GM19023 (cell line): ENCODE measurements around the gene ANKRD44.
A peak's percentile ranks its signal among the peaks of the same experiment; 100 is the strongest.
"Not testable (repeated sequence)": the region's sequence is repeated elsewhere in the genome, so short reads cannot be mapped to it uniquely, and the experiment has no call there.

Experiments used
- ATAC-seq: cut with Tn5 transposase; IDR thresholded peaks from one replicate; pipeline ENCODE4 v1.9.1; 2021; ENCODE audit warnings: mild to moderate bottlenecking, moderate library complexity; ENCODE audit not compliant: unreplicated experiment

The ANKRD44 gene

DNA sequence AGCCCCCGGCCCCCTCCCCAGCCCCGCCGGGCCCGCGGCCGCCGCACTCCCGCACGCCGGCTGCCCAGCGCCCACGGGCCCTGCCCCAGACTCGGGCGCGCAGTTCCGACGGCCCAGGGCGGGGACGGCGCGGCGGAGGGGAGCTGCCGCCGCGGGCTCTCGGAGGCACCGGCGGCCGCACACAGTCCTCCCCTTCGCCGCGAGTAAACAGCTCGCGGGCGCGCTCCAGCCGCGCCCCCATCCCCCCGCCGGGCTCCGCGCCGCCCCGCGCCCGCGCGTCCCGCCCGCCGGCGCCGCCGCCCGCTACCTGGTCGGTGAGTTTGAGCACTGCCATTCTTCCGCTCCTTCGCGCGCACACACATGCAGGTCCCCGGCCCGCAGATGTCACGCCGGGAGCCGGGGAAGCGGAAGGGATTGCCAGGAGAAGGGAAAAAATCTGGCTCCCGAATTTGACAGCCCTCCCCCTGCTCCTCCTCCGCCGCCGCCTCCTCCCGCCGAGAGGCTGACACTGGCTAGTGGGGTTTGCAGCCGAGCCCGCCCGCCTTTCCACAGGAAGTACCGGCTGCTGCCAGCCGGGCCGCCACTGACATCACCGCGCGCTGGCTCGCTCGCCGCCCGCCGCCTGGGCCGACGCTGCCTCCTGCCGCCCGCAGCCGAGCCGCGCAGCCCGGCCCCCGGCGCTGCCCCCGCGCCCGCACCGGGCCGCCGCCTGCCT, at the start of gene ANKRD44:
ANKRD44 (minus strand) TSS at position 510 of the 715 bp plus-strand sequence; CDS start at position 334, 176 bp downstream.
- peak; percentile 73 for ATAC-seq

DNA sequence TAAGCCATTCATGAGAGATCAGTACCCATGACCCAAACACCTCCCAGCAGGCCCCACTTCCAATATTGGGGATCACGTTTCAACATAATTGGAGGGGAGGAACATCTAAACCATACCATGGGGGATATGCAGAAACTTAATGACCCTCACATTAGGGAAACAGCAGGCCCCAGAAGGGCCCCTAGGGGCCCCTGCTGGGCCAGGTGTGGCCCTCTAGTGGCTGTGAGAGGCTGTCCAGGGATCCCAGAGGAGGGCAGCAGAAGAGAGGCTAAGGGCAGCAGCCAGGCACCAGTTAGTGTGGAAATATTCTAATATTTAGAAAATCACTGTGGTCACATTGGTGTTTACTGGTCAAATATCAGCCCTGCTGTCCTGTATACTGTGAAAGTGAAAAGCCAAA, 49.3 kb upstream of the ANKRD44 start:
- ATAC-seq, result no peak

DNA sequence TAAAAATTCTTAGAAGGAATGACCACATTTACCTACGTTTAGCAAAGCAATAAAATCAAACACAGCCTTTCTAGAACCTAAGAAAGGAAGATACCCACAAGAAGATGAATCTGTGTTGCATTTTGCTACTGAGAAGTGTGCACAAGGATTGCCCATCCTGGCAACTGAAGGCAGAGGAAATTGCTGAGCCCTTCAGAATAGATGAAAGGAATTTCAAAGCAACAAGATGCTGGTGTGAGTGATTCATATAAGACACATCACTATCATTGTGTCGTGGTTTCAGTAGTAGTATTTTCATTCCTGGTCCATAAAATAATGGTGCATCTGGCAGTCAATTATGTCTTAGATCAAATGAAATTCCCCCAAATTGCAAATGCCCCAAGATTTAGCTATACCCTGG, 48.4 kb upstream of the ANKRD44 start:
- ATAC-seq, result no peak

DNA sequence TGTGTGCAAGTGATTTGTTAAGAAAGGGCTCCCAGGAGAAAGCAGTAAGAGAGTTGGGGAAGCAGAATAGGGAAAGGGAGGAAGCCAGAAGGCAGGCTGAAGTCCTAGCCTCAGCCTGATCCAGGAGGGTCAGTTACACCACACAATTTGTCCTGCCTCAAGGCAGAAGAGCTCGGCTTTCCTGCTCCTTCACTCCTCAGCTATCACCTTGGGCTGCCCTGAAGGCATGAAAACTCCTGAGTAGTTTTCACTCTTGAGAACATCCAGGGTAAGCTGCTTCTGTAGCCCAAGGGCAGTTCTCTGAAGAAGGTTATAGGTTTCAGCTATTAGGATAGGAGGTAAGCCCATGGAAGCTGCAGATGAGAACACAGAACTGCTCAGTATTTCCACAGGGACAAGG, 47.4 kb upstream of the ANKRD44 start:
- no peak for ATAC-seq

DNA sequence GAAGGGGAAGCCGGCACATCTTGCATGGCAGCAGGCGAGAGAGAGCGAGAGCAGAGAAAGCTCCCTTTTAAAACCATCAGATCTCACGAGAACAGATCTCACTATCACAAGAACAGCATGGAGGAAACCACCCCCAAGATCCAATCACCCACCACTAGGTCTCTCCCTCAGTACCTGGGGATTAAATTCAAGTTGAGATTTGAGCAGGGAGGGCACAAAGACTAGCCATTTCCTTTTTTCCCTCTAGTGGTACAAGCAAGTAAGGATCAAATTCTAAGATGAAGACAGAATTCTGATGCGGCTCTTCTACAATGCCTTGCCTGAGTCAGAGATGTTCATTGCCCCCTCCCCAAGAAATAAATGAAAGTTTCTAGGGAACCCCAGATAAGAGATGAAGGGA, 45.6 kb upstream of the ANKRD44 start:
- ATAC-seq, result no peak

DNA sequence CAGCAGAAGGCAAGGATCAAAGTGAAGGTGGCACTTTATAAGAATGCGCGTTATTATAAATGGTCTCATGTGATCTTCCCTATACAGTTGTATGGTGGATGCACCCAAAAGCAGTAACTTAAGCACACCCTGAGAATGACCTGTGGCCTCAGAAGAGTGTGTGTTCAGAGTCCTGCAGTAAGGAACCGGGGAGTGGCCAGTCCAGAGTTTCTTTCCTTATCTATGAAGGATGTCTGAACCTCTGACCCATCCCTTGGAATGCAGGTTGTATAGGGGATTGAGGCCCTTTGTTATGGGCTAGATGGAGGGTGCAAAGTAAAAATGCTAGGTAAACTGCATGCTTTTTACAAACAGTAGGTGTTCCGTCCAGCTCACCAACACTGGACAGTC, 43.6 kb upstream of the ANKRD44 start:
- ATAC-seq, result no peak

GRCh38 chr2:197353393-197354168, 43.0 kb upstream of the ANKRD44 start:
- ATAC-seq, result no peak

- ATAC-seq, result no peak
Observed at GRCh38 chr2:197349699-197350098, 39.1 kb upstream of the ANKRD44 start.

DNA sequence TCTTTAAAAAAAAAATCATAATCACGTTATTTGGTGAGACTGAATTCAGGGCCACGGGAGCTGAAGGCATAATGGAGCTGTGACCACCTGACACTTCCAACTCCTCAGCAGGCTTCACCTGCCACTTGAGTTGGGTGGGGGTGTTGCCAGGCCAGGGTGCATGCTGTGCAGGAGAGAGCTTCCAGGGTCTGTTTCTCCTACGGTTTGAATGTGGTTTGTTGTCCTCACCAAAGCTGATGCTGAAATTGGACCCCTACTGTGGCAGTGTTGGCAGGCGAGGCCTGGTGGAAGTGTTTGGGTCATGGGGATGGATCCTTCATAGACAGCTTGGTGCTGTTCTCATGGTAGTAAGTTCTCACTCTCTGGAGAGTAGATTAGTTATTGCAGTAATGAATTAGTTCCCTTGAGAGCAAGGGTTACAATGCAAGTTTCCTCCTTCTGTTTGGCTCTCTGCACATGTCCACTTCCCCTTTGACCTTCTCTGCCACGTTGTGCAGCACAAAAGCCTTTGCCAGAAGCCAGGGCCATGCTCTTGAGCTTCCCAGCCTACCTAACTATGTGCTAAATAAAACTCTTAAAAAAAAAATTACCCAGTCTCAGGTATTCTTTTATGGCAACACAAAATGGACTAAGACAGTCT, 38.3 kb upstream of the ANKRD44 start:
- no peak for ATAC-seq

DNA sequence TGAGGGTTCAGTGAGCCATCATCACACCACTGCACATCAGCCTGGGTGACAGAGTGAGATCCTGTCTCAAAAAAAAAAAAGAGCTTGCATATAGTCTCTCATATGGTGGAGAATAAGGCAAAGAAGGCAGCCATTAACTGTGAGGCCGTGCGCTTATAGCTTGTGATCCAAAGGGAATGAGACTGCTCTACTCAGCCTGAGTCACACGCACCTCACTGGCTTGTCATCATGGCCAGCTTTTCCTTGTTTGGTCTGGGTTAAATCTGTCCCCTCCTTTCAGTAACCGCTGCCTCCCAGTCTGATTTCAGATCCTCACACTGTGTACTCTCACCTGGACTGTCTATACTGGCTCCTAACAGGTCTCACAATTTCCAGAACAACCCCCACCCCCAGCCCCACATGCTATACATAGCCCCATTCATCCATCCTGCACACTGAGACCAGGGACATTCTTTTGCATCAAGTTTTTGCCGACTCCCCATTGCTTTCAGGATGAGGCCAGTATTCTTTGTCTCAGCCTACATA, 35.3 kb upstream of the ANKRD44 start:
- ATAC-seq, result no peak

- ATAC-seq, result not testable (repeated sequence)
Observed at GRCh38 chr2:197343968-197344367, 33.4 kb upstream of the ANKRD44 start.

- ATAC-seq, result no peak
Observed at GRCh38 chr2:197340591-197340990, 30.0 kb upstream of the ANKRD44 start.

DNA sequence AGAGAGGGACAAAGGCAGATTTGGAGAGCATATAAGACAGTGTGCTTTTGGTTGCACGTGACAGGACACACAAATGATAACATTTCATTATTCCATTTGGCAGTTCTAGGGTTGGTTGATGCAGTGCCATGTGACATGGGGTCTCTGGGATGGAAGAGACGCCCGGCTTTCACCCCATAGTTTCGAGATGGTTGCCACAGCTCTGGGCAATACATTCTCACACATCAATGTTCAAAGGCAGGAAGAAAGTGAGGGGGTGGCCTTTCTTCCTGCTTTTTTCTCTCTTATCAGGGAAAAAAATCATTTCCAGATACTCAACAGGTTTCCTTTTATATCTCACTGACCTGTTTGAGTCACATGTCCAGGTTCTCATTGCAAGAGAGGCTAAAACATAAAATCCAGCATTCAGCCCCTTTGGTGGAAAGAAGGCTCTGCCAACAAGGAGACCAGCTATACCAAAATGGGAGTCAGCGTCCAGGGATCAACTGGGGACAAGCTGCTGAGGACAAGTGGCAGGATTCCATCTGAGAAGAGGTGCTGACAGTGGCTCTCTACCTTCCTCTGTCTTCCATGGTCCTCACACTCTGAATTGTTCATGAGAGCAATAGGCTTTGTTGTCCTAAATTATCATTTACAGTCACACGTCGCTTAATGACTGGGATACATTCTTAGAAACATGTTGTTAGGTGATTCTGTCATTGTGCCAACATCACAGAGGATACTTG, 29.1 kb upstream of the ANKRD44 start:
- ATAC-seq, result no peak

GRCh38 chr2:197339016-197339415, 28.4 kb upstream of the ANKRD44 start:
- no peak for ATAC-seq

GRCh38 chr2:197332641-197333040, 22.1 kb upstream of the ANKRD44 start:
- ATAC-seq, result no peak

DNA sequence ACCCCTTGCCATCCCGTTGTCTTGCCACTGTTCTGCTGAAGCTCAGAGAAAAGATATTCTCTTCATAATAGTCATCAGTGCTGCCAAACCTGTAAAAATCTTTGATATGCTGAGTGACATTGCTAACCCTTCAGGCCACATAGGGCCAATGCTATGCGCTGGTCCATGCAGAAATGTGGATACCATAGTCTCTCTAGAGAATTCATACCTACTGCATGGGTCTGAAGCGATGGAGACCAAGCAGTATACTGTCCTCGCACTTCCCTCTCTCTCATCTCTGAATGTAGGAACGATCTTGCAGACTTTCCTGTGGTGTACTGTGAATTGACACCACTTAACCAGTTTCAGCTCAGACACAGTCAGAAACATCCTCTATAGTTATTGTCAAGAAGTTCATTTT, 17.9 kb upstream of the ANKRD44 start:
- ATAC-seq, result no peak

- no peak for ATAC-seq
Observed at GRCh38 chr2:197327472-197328098, 17.0 kb upstream of the ANKRD44 start.

- no peak for ATAC-seq
Observed at GRCh38 chr2:197327073-197327471, 16.5 kb upstream of the ANKRD44 start.

DNA sequence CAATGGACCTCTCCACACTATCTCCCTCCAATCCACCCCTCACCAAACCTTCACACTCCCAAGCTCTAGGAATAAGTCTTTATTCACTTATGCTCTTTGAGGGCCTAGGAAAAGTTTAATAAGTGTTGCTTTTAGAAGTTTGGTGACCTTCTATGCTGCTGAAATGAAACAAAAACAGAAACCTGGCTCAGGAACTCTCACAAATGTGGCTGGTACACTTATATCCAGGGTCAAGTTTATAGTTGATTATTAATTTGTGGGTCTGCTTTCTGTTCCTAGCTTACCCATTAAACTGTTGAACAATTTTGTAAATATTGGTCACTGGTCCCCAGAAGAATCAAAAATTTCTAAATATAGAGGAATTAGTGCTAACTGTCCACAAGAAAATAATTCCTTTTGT, 14.2 kb upstream of the ANKRD44 start:
- ATAC-seq, result peak; percentile 81
